M059J (cell line): ENCODE measurements around the gene KLHL29. TPM values are rescaled to one million over a fixed set of nuclear protein-coding genes. Genes with fewer than 3 reads are reported as not detected.

Source experiments
- DNase-seq: peaks from one replicate; pipeline ENCODE4 v3.0.0-alpha.2; 2012; ENCODE audit warnings: low read depth
- total RNA-seq: library from RNA; depleted of rRNA; stranded (reverse); fragments of >200 nt; shearing (Covaris generic); gene quantifications from 2 replicates; pipeline ENCODE4 v1.2.3, GENCODE V29; 2014

The KLHL29 gene
- total RNA-seq, 1 experiment from 2014 or later = 0.67 TPM

DNA sequence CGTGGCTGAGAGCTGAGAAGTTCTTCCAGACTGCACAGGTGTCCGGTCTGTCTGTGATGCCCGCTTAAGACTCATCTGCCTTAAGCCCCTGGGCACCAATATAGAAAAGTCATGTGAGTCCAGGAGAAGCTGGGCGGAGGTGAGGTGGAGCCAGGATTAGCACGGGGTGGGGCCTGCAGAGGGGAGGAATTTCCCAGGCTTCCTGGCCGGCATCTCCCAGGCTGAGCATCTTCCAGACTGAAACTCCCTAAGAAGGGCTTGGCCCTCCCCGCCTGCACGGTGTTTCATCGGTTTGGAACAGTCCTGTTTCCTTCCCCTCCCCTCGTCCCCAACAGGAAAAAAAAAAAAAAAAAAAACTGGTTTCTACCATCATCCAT lies 271.6 kb downstream of the KLHL29 start:
- DNase-seq = no peak

DNA sequence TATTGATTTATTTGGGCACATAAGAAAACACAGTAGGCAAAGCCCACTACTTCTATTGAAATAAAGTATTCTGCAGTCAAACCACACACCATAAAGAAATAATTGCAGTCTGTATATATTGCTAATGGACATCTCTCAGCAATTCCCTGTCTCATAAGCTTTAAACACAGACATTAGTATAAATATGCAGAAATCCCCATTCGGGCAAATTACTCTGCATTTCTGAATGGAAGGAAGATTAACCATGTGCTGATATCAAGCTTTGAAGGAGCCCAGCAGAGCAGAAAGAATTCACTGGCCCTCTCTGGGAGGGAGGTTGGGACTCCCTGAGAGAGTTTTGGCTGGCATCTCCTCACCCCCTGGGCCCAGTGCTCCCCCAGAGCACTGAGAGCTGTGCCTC lies 272.4 kb downstream of the KLHL29 start:
- DNase-seq = no peak

GRCh38 chr2:23657934-23658333 lies 273.0 kb downstream of the KLHL29 start:
- no peak for DNase-seq

- DNase-seq = no peak
Measured at GRCh38 chr2:23658466-23658942, 273.5 kb downstream of the KLHL29 start.

DNA sequence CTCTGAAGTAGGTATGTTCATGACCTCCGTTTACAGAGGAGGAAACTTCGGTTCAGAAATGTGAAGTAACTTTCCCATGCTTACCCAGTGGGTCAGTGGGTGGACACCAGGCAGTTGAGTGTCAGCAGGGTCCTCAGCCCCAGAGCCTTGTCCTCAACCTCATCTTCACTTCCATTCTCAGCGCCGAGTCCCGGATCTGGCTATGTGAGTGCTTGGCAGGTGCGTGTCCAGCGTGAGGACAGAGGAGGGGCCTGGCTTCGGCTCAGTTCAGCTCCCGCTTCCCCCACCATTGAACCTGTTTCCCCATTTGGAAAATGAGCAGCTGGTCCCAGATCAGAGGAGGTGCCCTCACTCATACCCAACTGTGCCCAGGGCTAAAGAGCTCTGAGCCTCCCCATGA lies 274.3 kb downstream of the KLHL29 start:
- DNase-seq = no peak

DNA sequence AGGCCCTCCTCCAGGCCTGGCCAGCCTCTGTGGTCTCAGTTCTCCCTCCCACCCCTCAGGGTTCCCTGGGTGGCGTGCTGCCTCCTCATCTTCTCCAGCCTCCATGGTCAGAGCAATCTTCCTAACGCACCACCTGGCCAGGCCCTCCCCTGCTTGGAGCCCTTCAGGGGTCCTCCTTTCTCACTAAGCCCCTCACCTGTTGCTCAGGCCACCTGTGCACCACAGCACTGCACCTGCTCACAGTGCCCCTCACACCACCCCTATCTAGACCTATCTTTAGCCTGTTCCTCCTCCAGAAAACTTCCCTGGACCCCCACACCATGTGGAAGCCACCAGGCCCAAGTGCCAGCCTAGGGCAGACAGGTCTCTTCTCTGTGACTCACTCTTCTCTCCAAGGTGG lies 274.8 kb downstream of the KLHL29 start:
- DNase-seq = no peak

DNA sequence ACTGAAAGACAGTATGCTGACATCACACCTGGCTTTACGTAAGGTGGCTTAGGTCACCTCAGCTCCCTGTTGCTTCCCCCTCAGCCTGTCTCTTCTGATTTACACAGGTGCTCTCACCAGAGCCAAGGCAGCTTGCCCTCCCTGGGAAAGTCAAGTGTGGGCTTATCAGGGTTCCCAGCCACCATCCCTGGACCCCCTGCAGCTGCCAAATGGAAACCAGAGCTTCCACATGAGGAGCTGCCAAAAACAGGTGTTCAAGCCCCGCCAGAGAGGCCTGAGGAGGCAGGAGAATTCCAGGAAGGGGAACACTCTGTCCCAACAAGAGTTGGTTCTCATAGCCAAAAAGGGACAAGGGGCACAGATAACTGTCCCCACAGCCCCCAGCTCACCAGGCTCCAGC lies 275.3 kb downstream of the KLHL29 start:
- no peak for DNase-seq

DNA sequence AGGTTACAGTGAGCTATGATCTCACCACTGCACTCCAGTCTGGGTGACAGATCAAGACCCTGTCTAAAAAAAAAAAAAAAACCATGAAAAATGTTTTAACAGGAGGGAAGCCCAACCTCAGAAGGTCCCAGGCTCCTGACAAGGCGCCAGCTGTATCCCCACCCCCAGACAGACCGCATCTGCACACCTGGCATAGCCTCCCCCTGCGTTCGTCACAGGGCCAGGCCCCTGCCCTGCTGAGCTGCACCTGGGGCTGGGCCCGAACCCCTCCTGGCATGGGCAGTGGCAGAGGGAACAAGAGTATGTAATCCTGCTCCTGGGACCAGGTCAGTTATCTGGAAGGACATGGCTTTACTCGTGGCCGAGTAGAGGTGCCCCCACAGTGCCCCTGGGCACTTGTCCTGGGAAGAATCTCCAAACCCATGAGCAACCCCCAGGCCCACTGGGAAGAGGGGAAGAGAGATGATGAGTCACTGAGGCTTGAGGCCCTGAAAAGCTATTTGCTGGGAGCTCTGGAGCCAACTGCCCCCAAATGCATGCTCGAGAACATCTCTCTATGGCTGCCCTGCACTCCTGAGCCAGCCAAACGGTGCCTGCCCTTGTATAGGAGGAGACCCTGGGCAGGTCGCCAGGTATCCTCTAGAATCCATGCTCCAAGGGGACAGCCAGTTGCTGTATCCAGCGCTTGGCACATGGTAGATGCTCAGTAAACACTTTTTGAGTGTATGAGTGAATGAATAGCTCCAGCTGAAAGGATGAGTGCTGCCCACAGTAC lies 276.5 kb downstream of the KLHL29 start:
- peak; percentile 16 for DNase-seq

- no peak for DNase-seq
Measured at GRCh38 chr2:23662466-23662865, 277.5 kb downstream of the KLHL29 start.

DNA sequence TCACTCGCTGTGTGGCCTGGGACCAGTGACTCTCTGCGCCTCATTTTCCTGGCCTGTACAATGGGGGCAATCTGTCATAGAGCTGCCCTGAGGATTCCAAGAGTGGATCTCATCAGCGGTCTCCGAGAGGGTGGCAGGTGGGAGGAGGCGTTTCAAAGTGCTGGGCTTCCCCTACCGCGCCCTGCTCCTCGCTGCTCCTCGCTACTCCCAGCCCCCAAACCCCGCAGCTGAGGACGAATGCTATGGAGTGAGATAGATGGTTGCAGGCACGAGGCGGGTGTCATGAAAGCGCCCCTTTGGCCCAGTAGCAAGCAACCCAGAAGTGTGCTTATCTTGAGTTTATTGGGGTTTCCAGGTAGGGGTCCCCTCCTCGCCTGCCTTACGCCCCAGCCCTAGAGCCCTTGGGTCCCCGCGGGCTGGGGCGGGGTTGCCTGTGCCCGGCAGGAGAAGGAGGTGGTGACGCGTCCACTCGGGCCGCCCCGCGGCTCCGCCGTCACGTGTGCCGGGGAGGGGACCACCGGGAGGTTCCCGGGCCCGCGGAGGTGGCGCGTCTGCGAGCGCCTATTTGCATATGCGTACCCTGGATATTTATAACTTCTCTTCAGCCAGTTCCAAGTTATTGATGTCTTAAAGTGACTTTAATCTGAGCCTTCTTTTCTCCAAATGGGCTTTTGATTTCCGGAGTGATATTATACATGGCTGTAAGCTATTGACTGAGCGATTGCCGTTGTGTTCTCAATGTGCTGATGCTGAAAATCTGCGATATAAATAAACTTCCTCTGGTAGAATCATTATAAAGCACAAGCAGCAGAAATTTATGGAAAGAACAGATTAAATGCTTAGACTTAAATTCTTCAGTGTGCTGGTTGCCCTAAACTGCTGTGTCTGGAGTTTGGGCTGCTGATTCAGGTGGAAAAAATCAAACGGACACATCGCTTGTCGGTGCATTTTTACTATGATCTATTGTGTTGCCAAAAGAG lies 278.3 kb downstream of the KLHL29 start:
- no peak for DNase-seq

GRCh38 chr2:23664066-23664788 lies 279.2 kb downstream of the KLHL29 start:
- DNase-seq = no peak

DNA sequence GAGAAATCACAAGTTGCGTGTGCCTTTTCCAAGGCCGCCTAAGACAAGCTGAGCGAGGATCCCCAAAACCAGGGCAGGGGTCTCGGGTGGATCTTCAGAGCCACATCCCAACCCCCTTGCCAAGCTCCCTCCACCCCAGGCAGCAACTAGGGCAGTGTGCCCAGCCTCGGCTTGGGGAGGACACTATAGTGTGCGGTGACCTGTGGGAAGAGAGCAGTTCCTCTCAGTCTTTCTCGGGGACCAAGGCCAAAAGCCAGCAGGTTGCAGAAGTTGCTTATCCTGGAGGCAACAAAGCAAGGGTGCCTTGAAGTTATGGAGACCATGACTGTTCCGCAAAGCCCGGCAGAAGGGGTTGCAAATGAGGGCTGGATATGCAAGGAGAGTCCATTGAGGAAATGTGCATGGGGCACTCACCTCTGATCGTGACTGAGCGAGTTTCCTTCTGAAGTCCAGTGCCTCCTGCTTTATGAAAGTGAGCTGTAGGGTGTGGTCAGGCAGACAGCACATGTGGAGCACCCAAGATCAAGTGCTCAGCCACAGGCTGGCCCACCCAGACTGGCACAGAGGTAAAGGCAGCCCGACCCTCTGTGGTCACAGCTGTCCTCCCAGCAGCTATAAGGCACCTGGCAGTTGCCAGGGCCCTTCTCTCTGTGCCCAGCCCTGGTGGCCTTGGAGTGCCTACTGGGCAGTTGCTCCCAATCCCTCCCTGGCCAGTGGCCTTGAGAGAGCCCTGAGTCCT lies 281.4 kb downstream of the KLHL29 start:
- no peak for DNase-seq

GRCh38 chr2:23666980-23667357 lies 282.0 kb downstream of the KLHL29 start:
- DNase-seq = no peak

DNA sequence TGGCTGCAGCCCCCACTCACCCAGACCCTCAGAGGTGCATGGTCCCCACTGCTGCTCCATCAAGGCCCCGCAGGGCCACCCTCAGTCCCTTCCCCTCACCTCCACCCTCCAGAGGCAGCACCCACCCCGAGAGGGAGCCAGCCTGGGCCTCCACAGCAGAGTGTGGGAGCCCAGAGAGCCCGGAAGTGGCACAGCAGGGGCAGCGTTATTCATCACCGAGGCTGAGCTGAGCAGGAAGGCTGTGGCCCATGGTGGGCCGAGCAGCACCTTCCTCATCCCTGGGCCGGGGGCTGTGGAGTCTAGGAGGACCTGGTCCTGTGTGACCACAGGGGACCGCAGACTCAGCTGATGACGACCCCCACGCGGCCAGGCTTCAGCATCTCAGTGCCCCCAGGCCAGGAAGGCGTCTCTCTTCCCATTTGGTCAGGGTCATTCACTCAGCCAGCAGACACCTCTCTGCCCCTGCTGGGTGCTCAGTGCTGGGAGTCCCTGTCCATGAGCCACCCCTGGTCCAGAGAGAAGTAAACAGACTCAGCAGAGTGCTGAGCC lies 283.9 kb downstream of the KLHL29 start:
- no peak for DNase-seq

DNA sequence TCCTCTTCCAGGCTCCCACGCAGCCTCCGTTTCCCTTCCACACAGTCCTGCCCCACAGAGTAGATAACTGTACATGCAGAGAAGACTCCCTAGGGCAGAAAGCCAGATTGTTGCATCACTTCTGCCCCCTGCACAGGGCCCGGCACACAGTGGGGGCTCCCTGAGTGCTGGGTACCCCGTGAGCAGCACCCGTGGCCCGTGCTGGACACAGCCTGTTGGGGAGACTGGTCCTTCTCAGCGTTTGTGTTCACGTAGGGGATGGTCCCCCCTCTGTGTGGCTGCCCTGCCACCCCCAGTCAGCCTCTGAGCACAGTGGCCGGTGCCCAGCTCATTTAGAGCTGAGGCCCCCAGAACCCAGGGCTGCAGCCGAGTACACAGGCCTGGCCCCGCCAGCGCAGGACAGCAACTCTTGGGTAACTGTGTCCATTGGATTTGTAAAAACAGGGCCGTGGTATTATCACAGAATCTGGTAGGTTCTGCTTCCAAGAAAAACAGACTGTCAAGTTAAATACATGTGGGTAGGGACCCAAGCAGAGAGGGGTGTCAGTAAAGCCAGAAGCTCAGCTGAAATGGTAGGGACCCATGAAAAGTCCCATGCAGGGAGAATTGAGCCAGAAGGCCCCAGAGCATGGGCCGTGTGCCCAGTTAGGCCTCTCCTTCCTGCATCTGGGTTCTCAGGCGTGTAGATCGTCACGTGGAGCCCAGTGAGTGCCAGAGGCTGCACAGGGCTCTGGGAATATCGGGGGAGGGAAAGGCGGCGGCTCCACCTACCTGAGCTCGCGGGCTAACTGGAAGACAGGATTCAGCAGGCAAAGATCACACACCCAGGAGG lies 284.6 kb downstream of the KLHL29 start:
- peak; percentile 8 for DNase-seq

DNA sequence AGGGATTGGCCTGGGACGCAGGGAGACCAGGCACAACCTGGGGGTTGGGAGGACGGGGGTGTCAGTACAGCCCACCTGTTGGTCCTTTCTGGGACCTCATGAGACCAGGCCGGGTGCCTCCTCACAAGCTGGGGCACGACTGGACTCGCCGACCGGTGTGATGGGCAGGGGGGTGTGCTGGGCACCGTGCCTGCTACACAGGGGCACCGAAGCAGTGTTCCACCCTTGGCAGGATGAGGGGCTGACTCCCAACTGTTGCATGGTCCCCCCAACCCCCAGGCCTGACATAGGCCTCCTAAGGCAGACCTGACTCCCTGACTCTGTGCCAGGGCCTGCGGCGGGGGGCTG lies 285.2 kb downstream of the KLHL29 start:
- DNase-seq = no peak

GRCh38 chr2:23673082-23673481 lies 288.1 kb downstream of the KLHL29 start:
- DNase-seq = no peak

DNA sequence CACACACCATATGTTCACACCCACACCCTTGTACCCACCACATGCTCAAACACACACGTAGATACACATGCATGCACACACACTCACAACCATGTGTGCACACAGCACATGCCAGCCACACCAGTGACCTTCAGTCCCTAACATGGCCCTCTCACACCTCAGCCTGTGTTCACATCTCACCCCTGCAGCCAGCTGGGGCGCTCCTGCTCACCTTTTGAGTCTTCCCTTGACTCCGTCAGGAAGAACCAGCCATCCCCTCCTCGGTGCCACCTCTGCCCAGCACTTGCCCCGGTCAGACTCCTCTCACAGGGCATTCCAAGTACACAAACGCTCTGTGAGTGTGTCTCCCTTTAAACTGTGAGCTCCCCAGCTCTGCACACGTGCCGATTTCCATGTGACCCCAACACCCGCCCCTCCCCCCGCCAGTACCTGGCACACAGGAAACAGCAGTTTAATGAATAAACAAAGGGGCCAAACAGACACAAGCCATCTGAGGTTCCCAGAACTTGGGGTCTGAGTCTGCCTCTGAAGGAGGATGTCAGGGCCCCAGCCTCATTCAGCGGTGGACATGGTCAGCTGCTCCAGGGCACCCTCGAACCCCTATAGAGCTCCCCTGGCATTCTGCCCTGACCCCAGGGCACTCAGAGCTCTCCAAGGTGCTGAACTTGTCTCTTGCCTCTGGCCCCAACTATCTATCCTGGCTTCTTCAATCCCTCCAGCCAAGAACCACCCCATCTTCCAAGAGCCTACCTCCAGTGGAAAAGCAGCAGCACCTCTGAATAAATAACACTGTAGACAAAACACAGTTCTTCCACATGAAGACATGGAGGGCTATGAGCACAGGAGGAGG lies 289.1 kb downstream of the KLHL29 start:
- peak; percentile 10 for DNase-seq

- no peak for DNase-seq
Measured at GRCh38 chr2:23675506-23675905, 290.5 kb downstream of the KLHL29 start.
